Smooth muscle cell of bladder (primary cell): ENCODE data around the gene MARK4. TPM values are rescaled to one million over a fixed set of nuclear protein-coding genes. Genes with fewer than 3 reads are reported as not detected.

Experiments used
- total RNA-seq: library from RNA; depleted of rRNA; stranded (reverse); fragments of >200 nt; gene quantifications from 2 replicates; pipeline ENCODE4 v1.2.3, GENCODE V29; 2014

Gene MARK4
- 8.2 and 11.9 TPM in 2 replicates for total RNA-seq

DNA sequence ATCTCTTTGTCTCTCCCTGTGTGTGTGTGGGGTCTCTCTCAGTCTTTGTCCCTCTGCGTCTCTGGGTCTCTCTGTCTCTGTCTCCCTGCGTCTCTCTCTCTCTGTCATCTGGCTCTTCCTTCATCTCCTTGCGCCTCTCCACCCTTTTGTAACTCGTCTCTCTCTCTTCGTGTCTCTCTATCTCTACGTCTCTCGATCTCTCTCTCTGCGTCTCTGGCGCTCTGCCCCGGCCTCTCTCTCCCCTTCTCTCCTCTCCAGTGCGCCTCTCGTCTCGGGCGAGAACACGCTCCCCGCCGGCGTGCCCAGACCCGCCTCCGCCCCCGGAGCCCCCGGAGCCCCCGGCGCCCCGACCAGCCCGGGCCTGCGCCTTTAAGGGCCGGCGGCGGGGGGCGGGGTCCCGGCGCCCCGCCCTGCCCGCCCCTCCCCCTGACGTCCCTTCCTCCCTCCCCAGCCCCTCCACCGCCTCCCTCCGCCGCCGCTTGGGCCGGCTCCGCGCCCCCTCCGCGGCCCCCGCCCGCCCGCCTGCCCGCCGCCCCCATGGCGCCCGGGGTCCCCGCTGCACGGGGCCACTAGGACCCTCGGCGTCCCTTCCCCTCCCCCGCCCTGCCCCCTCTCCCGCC lies at the start of gene MARK4:
Gene MARK4, plus strand, starts transcription at position 440 of the 620 bp plus-strand sequence. CDS start 318 bp downstream, outside the sequence.

DNA sequence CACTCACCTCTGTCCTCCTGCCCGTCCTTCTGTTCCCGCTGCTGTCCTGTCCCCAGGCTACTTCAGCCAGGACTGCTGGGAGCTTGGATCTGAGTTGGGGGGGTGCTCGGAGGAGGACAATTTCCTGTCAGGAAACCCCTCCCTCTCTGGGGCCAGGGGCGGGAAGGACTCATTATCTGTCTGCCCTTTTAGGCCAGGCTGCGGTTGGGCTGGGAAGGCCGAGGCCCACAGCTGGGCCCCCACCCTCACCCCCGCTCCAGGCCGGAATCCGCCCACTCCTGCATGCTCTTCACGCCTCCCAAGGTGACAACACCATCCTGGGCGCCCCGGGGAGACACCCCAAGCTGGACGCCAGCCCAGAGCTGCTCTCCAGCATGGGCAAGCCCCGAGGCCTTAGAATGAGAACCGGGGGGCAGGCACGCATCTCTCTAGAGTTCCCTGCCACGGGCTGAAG lies 5.7 kb upstream of the MARK4 start, which contains the start of gene EXOC3L2:
Gene EXOC3L2, minus strand, starts transcription at position 74 of the 454 bp plus-strand sequence. CDS start 6,362 bp downstream, outside the sequence.

DNA sequence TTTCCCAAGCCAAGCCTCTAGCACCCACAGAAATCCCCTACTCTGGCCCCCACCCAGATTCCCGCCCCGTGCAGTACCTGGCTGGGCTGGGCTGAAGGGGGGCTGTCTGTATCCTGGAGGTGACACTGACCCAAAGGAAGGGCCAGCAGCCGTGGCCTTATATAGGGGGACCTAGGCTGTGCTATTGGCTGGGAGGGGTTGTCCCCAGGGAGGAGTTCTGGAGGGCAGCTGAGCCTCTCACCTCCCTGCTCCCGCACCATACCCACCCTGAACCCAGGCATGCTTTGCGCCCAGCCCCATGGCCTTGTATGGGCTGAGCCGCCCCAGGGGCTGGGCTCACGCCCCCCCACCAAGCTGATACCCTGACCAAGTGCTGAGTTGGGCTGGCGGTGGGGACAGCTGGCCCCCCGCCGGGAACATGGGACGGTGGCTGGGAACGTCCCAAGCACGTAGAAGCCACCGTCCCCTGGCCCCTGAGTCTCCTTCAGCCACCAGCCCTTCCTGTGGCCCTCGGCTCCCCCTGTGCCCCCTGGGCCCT lies 71.7 kb downstream of the MARK4 start, which contains the start of gene CKM:
Gene CKM, minus strand, starts transcription at position 132 of the 538 bp plus-strand sequence. CDS start 3,162 bp downstream, outside the sequence.

DNA sequence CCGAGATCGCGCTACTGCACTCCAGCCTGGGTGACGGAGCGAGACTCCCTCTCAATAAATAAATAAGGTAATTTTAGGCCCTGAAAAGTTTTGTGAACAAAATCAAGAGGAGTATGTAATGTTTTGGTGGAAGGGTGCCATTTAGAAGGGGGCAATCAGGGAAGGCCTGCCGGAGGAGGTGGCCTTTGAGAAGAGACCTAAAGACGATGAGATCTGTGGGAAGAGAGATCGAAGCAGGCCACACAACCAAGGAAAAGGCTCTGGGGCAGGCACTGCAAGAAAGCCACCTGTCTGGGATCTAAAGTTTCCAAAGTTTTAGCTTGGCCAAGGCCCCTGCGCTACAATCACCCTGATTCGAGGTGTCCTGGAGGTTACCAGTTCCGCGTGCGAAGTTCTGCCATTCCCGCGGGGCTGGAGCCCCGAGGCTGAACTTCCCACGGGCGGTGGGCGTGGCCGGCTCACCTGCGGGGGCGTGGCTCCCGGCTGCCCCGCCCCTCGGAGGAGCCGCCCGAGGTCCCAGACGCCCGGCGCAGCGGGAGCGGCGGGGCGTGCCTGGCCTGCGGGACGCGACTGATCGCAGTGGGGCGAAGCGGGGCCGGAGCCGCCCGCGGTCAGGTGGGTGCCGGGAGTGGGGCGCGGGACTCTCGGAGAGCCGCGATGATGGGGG lies 89.3 kb downstream of the MARK4 start, which contains the start of gene KLC3:
Gene KLC3, plus strand, starts transcription at position 519 of the 667 bp plus-strand sequence. CDS start 4,792 bp downstream, outside the sequence.

Other genes with a start within 250 kb of the MARK4 start
- 5.5 and 7.3 TPM in 2 replicates for gene RELB, start 249.8 kb upstream of the MARK4 start, total RNA-seq
- gene CLASRP, start 212.2 kb upstream of the MARK4 start, total RNA-seq: 7.8 and 12.6 TPM in 2 replicates
- not detected in 2 replicates for gene ZNF296, start 174.8 kb upstream of the MARK4 start, total RNA-seq
- gene GEMIN7, start 172.0 kb upstream of the MARK4 start, total RNA-seq: 12.1 and 15.6 TPM in 2 replicates
- 20.6 and 29.2 TPM in 2 replicates for gene PPP1R37, start 158.1 kb upstream of the MARK4 start, total RNA-seq
- 0.14 and 0.18 TPM in 2 replicates for gene NKPD1, start 90.3 kb upstream of the MARK4 start, total RNA-seq
- 13.5 and 14.1 TPM in 2 replicates for gene TRAPPC6A, start 73.0 kb upstream of the MARK4 start, total RNA-seq
- gene BLOC1S3, start 72.5 kb upstream of the MARK4 start, total RNA-seq: 2.3 and 2.9 TPM in 2 replicates
- gene EXOC3L2, start 5.9 kb upstream of the MARK4 start, total RNA-seq: under 0.01 and 0.09 TPM in 2 replicates
- gene CKM, start 71.6 kb downstream of the MARK4 start, total RNA-seq: under 0.01 TPM in 1 of 2 replicates, not detected in the other
- under 0.01 and 0.09 TPM in 2 replicates for gene KLC3, start 89.5 kb downstream of the MARK4 start, total RNA-seq
- gene ERCC2, start 119.3 kb downstream of the MARK4 start, total RNA-seq: 19.6 and 27.3 TPM in 2 replicates
- 1.6 and 1.7 TPM in 2 replicates for gene PPP1R13L, start 153.8 kb downstream of the MARK4 start, total RNA-seq
- 2.8 and 5.4 TPM in 2 replicates for gene POLR1G, start 155.4 kb downstream of the MARK4 start, total RNA-seq
- gene ERCC1, start 172.6 kb downstream of the MARK4 start, total RNA-seq: 76.4 and 88.5 TPM in 2 replicates
- gene FOSB, start 216.7 kb downstream of the MARK4 start, total RNA-seq: 0.57 and 2.7 TPM in 2 replicates
- 4.7 and 5.9 TPM in 2 replicates for gene RTN2, start 245.8 kb downstream of the MARK4 start, total RNA-seq
- 1.4 and 2.6 TPM in 2 replicates for gene PPM1N, start 247.2 kb downstream of the MARK4 start, total RNA-seq